Neural cell (in vitro differentiated cells): Measurements from ENCODE around the gene RCSD1. TPM values are rescaled to one million over a fixed set of nuclear protein-coding genes. Genes with fewer than 3 reads are reported as not detected.

ENCODE experiments used
- H2AFZ ChIP-seq: fragments of 200-600, 300-800 bp; sonication (generic), shearing (Covaris generic); 2 replicates; pipeline ENCODE4 v1.6.0; 2014; ENCODE audit warnings: low read depth, mild to moderate bottlenecking, antibody characterized with exemption, low read length, moderate library complexity
- H3F3A ChIP-seq: fragments of 200-600 bp; shearing (Covaris generic); 2 replicates; pipeline ENCODE4 v1.6.1; 2016; ENCODE audit warnings: mild to moderate bottlenecking, moderate library complexity, mixed read lengths, antibody characterized with exemption, low read length; ENCODE audit not compliant: insufficient read depth, poor library complexity, severe bottlenecking
- H3K27ac ChIP-seq: fragments of 200-600, 300-800 bp; sonication (generic), shearing (Covaris generic); 2 replicates; pipeline ENCODE4 v1.5.1; 2014; ENCODE audit warnings: mild to moderate bottlenecking, low read length, moderate library complexity
- H3K27me3 ChIP-seq: fragments of 300-800, 200-600 bp; sonication (generic), shearing (Covaris generic); 2 replicates; pipeline ENCODE4 v1.6.0; 2014; ENCODE audit warnings: mild to moderate bottlenecking, low read depth, low read length, moderate library complexity; ENCODE audit not compliant: insufficient read depth
- H3K36me3 ChIP-seq: fragments of 300-800, 200-600 bp; sonication (generic), shearing (Covaris generic); 2 replicates; pipeline ENCODE4 v1.5.1; 2014; ENCODE audit warnings: mild to moderate bottlenecking, antibody characterized with exemption, low read length, moderate library complexity; ENCODE audit not compliant: insufficient read depth
- H3K4me2 ChIP-seq: fragments of 300-800, 200-600 bp; sonication (generic), shearing (Covaris generic); 2 replicates; pipeline ENCODE4 v1.6.0; 2014; ENCODE audit warnings: mild to moderate bottlenecking, low read length
- H3K4me3 ChIP-seq: fragments of 300-800, 200-600 bp; sonication (generic), shearing (Covaris generic); 2 replicates; pipeline ENCODE4 v1.5.1; 2014; ENCODE audit warnings: mild to moderate bottlenecking, low read length, moderate library complexity
- H3K79me2 ChIP-seq: fragments of 200-600 bp; shearing (Covaris generic); replicated peaks from 2 replicates; pipeline ENCODE4 v1.6.0; 2014; ENCODE audit warnings: mild to moderate bottlenecking, low read length, moderate library complexity; ENCODE audit not compliant: insufficient read depth
- H3K9ac ChIP-seq: fragments of 300-800, 200-600 bp; sonication (generic), shearing (Covaris generic); 2 replicates; pipeline ENCODE4 v1.6.1; 2016; ENCODE audit warnings: mild to moderate bottlenecking, low read length, mixed read lengths
- H3K9me2 ChIP-seq: fragments of 200-600 bp; shearing (Covaris generic); 2 replicates; pipeline ENCODE4 v1.6.1; 2016; ENCODE audit warnings: mild to moderate bottlenecking, low read length, mixed read lengths; ENCODE audit not compliant: insufficient read depth
- H3K9me3 ChIP-seq: fragments of 200-600, 300-800 bp; sonication (generic), shearing (Covaris generic); 2 replicates; pipeline ENCODE4 v1.6.1; 2016; ENCODE audit warnings: mild to moderate bottlenecking, mixed run types, low read length, moderate library complexity, mixed read lengths
- H4K20me1 ChIP-seq: fragments of 200-600 bp; shearing (Covaris generic); 2 replicates; pipeline ENCODE4 v1.6.1; 2016; ENCODE audit warnings: mild to moderate bottlenecking, mixed run types; ENCODE audit not compliant: insufficient read depth
- CTCF ChIP-seq: fragments of 450-650 bp; IDR thresholded peaks from 2 replicates; pipeline ENCODE4 v1.5.1; 2014; ENCODE audit warnings: antibody characterized with exemption, mild to moderate bottlenecking, moderate library complexity; ENCODE audit not compliant: poor library complexity, severe bottlenecking
- EP300 ChIP-seq: fragments of 450-650 bp; conservative IDR thresholded peaks from 2 replicates; pipeline ENCODE4 v1.6.1; 2014; ENCODE audit warnings: antibody characterized with exemption, mild to moderate bottlenecking, moderate library complexity; ENCODE audit not compliant: poor library complexity, severe bottlenecking
- EZH2 ChIP-seq: fragments of 200-600, 300-800 bp; shearing (Covaris generic), sonication (generic); IDR thresholded peaks from 2 replicates; pipeline ENCODE4 v1.6.1; 2014; ENCODE audit warnings: antibody characterized with exemption, low read length, borderline replicate concordance, mild to moderate bottlenecking; ENCODE audit not compliant: insufficient read depth, poor library complexity, severe bottlenecking
- MXI1 ChIP-seq: fragments of 450-650 bp; conservative IDR thresholded peaks from 2 replicates; pipeline ENCODE4 v1.6.1; 2014; ENCODE audit warnings: antibody characterized with exemption, mild to moderate bottlenecking; ENCODE audit not compliant: poor library complexity, severe bottlenecking
- POLR2AphosphoS5 ChIP-seq: IDR thresholded peaks from 2 replicates; pipeline ENCODE4 v1.6.1; 2012
- RAD21 ChIP-seq: fragments of 450-650 bp; conservative IDR thresholded peaks from 2 replicates; pipeline ENCODE4 v1.6.1; 2014; ENCODE audit warnings: antibody characterized with exemption, mild to moderate bottlenecking, moderate library complexity
- REST ChIP-seq: IDR thresholded peaks from 2 replicates; pipeline ENCODE4 v1.6.1; 2012; ENCODE audit warnings: borderline replicate concordance
- SMC3 ChIP-seq: fragments of 450-650 bp; conservative IDR thresholded peaks from 2 replicates; pipeline ENCODE4 v1.6.1; 2014; ENCODE audit warnings: antibody characterized with exemption, mild to moderate bottlenecking, moderate library complexity; ENCODE audit not compliant: poor library complexity
- TAF1 ChIP-seq: IDR thresholded peaks from 2 replicates; pipeline ENCODE4 v1.6.1; 2012; ENCODE audit warnings: low read depth
- polyA plus RNA-seq: library from polyadenylated mRNA; depleted of rRNA; stranded (reverse); fragments of >200 nt; gene quantifications from 2 replicates; pipeline ENCODE4 v1.2.3, GENCODE V29; 2014

Gene RCSD1
- polyA plus RNA-seq, 1 donor from 2014 or later, result not detected

- Histone ChIP-seq H3K4me3 (peak overlapping the region; percentile 92), H3F3A (peaks cover 8% of the 10 kb centered on the region), H3K79me2 (peaks cover 29% of the 10 kb centered on the region), H3K4me2 (peak overlapping the region; percentile 52), H3K9ac (peak overlapping the region; percentile 83), H3K27ac (peak overlapping the region; percentile 71), H2AFZ (peak overlapping the region; percentile 66), H3K9me2 (no peaks in the 10 kb centered on the region), H3K9me3 (no peaks in the 10 kb centered on the region), H4K20me1 (no peaks in the 10 kb centered on the region), H3K27me3 (no peaks in the 10 kb centered on the region), H3K36me3 (no peaks in the 10 kb centered on the region)
- TF ChIP-seq EZH2, result no peak
- TF ChIP-seq SMC3, result no peak
- TF ChIP-seq RAD21, result no peak
- no peak for TF ChIP-seq TAF1
- no peak for TF ChIP-seq CTCF
- no peak for TF ChIP-seq EP300
- TF ChIP-seq REST, result no peak
- TF ChIP-seq MXI1, result no peak
Observed at GRCh38 chr1:167720965-167721616, 91.1 kb downstream of the RCSD1 start.

- Histone ChIP-seq H3F3A (peaks cover 8% of the 10 kb centered on the region), H3K27me3 (no peaks in the 10 kb centered on the region), H2AFZ (peak within 1 kb of the TSS; percentile 66), H3K9me3 (no peaks in the 10 kb centered on the region), H3K4me2 (peak within 1 kb of the TSS; percentile 89), H3K9ac (peak within 1 kb of the TSS; percentile 83), H4K20me1 (no peaks in the 10 kb centered on the region), H3K4me3 (peak within 1 kb of the TSS; percentile 92), H3K27ac (peak within 1 kb of the TSS; percentile 71), H3K79me2 (peaks cover 29% of the 10 kb centered on the region), H3K36me3 (no peaks in the 10 kb centered on the region), H3K9me2 (no peaks in the 10 kb centered on the region)
- no peak for TF ChIP-seq MXI1
- TF ChIP-seq TAF1, result peak; percentile 71
- TF ChIP-seq POLR2AphosphoS5, result peak; percentile 68
- TF ChIP-seq RAD21, result peak; percentile 16
- no peak for TF ChIP-seq EP300
- no peak for TF ChIP-seq CTCF
- TF ChIP-seq REST, result peak; percentile 65
Observed at GRCh38 chr1:167721617-167722151, 91.7 kb downstream of the RCSD1 start, which contains the start of gene MPZL1. Gene MPZL1, plus strand, starts transcription at chr1:167721982. Its CDS starts 170 bp downstream, at chr1:167722152.
